NCI-H82 treated with DMSO at 0.1 percent for 48 hours (cell line): ENCODE results near the gene METTL21C.

ENCODE experiments used
- DNase-seq: peaks from one replicate; lab custom pipeline; 2025; ENCODE audit not compliant: unreplicated experiment; lab: John Stamatoyannopoulos, UW

METTL21C gene

GRCh38 chr13:102694937-102695336 lies at the start of gene METTL21C:
Gene METTL21C, minus strand, starts transcription at chr13:102695044. Its CDS starts 546 bp downstream, at chr13:102694498.
- no peak for DNase-seq

- DNase-seq = no peak
Observed at GRCh38 chr13:102742506-102742905, 47.7 kb upstream of the METTL21C start.

GRCh38 chr13:102742101-102742500 lies 47.3 kb upstream of the METTL21C start:
- DNase-seq = no peak

GRCh38 chr13:102729560-102730270 lies 34.9 kb upstream of the METTL21C start:
- no peak for DNase-seq

- peak; percentile 37 for DNase-seq
Observed at GRCh38 chr13:102726430-102726829, 31.6 kb upstream of the METTL21C start.

- DNase-seq = no peak
Observed at GRCh38 chr13:102724923-102725322, 30.1 kb upstream of the METTL21C start.

- no peak for DNase-seq
Observed at GRCh38 chr13:102721800-102722231, 27.0 kb upstream of the METTL21C start.

GRCh38 chr13:102718746-102719145 lies 23.9 kb upstream of the METTL21C start:
- DNase-seq = no peak

GRCh38 chr13:102715447-102715846 lies 20.6 kb upstream of the METTL21C start:
- DNase-seq = no peak

- no peak for DNase-seq
Observed at GRCh38 chr13:102710261-102710679, 15.4 kb upstream of the METTL21C start.

- no peak for DNase-seq
Observed at GRCh38 chr13:102709536-102709935, 14.7 kb upstream of the METTL21C start.

- no peak for DNase-seq
Observed at GRCh38 chr13:102708991-102709390, 14.1 kb upstream of the METTL21C start.

GRCh38 chr13:102708211-102708610 lies 13.4 kb upstream of the METTL21C start:
- no peak for DNase-seq

- DNase-seq = no peak
Observed at GRCh38 chr13:102707467-102707866, 12.6 kb upstream of the METTL21C start.

- DNase-seq = no peak
Observed at GRCh38 chr13:102704238-102705058, 9.6 kb upstream of the METTL21C start.

- DNase-seq = no peak
Observed at GRCh38 chr13:102703726-102704035, 8.8 kb upstream of the METTL21C start.

GRCh38 chr13:102702965-102703725 lies 8.3 kb upstream of the METTL21C start:
- DNase-seq = no peak

GRCh38 chr13:102701331-102701730 lies 6.5 kb upstream of the METTL21C start:
- DNase-seq = no peak

- no peak for DNase-seq
Observed at GRCh38 chr13:102700088-102701031, 5.5 kb upstream of the METTL21C start.

- DNase-seq = no peak
Observed at GRCh38 chr13:102699504-102699903, 4.7 kb upstream of the METTL21C start.

GRCh38 chr13:102698649-102698980 lies 3.8 kb upstream of the METTL21C start:
- DNase-seq = no peak
